ENCODE data around the gene HK1. TPM values are rescaled to one million over a fixed set of nuclear protein-coding genes. Genes with fewer than 3 reads are reported as not detected.
"Not testable (repeated sequence)": the region's sequence is repeated elsewhere in the genome, so short reads cannot be mapped to it uniquely, and the experiment has no call there.

HK1 gene
- total RNA-seq, 1 donor from 2014 or later = 65.6 TPM

DNA sequence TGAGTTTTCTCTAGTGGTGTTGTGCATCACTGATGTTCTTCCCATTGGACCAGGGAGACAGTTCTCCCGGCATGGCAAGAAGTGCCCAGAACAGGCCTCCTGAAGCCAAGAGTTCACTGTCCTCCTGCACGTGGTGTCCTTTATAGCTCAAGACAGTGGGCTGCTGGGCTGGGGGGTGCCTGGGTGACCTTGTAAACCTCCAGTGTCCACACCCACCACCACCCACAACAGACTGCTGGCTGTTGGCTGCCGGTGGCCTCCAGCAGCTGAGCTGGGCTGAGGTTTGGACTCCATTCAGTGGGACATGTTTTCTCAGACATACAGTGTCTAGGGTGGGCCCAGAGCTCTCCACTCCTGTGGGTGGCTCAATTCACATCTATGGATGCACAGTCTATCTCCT lies 42.2 kb downstream of the HK1 start:
- no peaks in the 10 kb centered on the region for H3K36me3 Mint-ChIP-seq
- no peak for DNase-seq (ENCODE audit: low spot score in 2 of 2, unreplicated experiment in 2 of 2)
- no peaks in the 10 kb centered on the region for H3K27me3 Mint-ChIP-seq (ENCODE audit: low read depth)
- no peaks in the 10 kb centered on the region for H3K9me3 Mint-ChIP-seq
- H3K27ac Mint-ChIP-seq = no peak overlapping the region
- peak overlapping the region; percentile 28 for H3K4me3 Mint-ChIP-seq
- peaks cover 35% of the 10 kb centered on the region for H3K4me1 Mint-ChIP-seq
- TF ChIP-seq, protein P1, sequence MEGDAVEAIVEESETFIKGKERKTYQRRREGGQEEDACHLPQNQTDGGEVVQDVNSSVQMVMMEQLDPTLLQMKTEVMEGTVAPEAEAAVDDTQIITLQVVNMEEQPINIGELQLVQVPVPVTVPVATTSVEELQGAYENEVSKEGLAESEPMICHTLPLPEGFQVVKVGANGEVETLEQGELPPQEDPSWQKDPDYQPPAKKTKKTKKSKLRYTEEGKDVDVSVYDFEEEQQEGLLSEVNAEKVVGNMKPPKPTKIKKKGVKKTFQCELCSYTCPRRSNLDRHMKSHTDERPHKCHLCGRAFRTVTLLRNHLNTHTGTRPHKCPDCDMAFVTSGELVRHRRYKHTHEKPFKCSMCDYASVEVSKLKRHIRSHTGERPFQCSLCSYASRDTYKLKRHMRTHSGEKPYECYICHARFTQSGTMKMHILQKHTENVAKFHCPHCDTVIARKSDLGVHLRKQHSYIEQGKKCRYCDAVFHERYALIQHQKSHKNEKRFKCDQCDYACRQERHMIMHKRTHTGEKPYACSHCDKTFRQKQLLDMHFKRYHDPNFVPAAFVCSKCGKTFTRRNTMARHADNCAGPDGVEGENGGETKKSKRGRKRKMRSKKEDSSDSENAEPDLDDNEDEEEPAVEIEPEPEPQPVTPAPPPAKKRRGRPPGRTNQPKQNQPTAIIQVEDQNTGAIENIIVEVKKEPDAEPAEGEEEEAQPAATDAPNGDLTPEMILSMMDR (IDR thresholded peaks at IDR 0.05; ENCODE audit: unreplicated experiment) = no peak

DNA sequence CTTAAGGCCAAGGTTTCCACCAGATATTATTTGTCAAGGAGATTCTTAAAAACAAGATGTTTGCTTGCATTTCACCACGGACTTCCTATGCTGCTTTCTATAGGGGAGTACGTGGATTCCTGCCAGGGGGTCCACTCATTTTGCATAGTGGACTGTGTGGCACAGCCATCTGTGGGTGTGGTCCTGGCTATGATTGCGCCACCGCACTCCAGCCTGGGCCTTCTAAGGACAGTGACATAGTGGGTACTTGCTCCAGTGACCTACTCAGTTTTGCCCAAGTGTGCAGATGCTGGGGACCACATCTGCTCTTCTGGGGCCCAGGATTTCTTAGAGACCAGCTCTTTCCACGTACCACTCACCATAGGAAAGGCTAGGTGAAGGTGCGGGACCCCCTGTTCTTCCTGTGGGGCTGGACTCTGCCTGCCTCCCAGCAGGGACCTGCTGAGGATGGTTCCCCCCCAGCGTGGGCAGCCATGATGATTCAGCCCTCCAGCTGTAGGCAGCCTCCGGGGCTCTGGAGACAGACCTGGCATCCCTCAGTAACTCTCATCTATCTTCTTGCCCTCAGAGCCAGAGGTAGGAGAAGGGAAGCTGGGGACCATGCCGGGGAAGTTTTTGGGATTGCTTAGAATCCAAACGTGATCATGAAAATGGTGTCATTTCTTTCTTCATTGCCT lies 42.9 kb downstream of the HK1 start:
- H3K4me1 Mint-ChIP-seq = peaks cover 35% of the 10 kb centered on the region
- no peaks in the 10 kb centered on the region for H3K36me3 Mint-ChIP-seq
- H3K27ac Mint-ChIP-seq = peak overlapping the region; percentile 30
- H3K9me3 Mint-ChIP-seq = no peaks in the 10 kb centered on the region
- DNase-seq (ENCODE audit: low spot score in 2 of 2, unreplicated experiment in 2 of 2) = no peak
- H3K4me3 Mint-ChIP-seq = peak overlapping the region; percentile 43
- H3K27me3 Mint-ChIP-seq (ENCODE audit: low read depth) = no peaks in the 10 kb centered on the region
- TF ChIP-seq, protein P1 (IDR thresholded peaks at IDR 0.05; ENCODE audit: unreplicated experiment) = no peak

DNA sequence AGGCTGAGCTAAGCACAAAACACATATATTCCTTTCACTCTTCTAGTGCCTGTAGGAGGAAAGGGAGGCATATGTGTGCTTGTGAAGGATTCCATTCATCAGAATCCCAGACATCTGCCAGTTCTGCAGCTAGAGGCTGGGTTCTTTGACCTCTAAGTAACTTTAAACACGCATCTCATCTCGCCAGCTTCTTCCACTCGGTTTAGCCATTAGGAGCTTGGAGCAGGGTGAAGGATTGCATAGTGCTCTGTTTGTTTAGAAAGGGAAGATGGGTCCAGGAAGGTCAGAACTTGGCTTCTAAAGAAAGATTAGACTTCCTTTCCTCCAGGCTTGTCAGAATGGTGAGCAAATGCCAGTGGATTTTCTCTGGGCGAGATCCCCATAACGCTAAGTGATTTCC lies 43.6 kb downstream of the HK1 start:
- Mint-ChIP-seq H3K4me3 (no peak overlapping the region), H3K27me3 (ENCODE audit: low read depth) (no peaks in the 10 kb centered on the region), H3K9me3 (no peaks in the 10 kb centered on the region), H3K4me1 (peaks cover 36% of the 10 kb centered on the region), H3K36me3 (no peaks in the 10 kb centered on the region), H3K27ac (peak overlapping the region; percentile 3)
- no peak for DNase-seq (ENCODE audit: low spot score in 2 of 2, unreplicated experiment in 2 of 2)
- TF ChIP-seq, protein P1 (IDR thresholded peaks at IDR 0.05; ENCODE audit: unreplicated experiment) = no peak

DNA sequence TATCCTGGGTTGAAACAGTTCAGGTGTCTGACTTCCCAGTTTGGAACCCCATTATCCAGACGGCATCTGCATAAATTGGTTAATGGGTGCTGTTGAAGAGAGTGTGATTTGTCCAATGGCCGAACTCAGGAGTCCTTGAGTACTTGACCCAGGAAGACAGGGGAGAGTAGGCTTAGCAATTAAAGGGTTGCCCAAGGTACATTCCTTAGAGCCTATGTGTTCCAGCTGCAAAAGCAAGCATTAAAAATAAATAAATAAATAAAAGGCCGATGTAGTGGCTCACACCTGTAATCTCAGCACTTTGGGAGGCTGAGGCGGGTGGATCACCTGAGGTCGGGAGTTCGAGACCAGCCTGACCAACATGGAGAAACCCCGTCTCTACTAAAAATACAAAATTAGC lies 44.0 kb downstream of the HK1 start:
- not testable (repeated sequence) for H3K27ac Mint-ChIP-seq; DNase-seq (ENCODE audit: low spot score in 2 of 2, unreplicated experiment in 2 of 2); H3K4me3 Mint-ChIP-seq; H3K36me3 Mint-ChIP-seq; H3K27me3 Mint-ChIP-seq (ENCODE audit: low read depth); H3K9me3 Mint-ChIP-seq
- H3K4me1 Mint-ChIP-seq = peaks cover 37% of the 10 kb centered on the region

DNA sequence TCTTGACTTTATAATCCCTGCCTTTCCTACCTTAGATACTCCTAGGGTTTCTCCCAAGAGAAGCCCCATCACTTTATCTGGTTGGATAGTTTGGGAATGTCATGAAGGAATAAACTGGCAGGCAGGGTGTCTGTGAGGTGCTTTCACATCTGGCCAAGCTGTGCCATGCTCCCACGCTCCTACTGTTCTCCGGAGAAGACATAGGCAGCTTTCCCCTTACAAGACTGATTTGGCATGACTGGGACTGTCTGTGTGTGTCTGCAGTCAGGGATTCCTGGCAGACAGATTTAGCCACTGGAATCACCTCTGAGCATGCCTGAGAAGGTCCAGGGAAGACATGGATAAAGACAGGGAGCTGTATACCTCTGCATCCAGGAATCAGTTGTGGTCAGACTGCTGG lies 45.3 kb downstream of the HK1 start:
- peak overlapping the region; percentile 4 for H3K27ac Mint-ChIP-seq
- TF ChIP-seq, protein P1 (IDR thresholded peaks at IDR 0.05; ENCODE audit: unreplicated experiment) = no peak
- DNase-seq (ENCODE audit: low spot score in 2 of 2, unreplicated experiment in 2 of 2) = no peak
- H3K27me3 Mint-ChIP-seq (ENCODE audit: low read depth) = no peaks in the 10 kb centered on the region
- peaks cover 41% of the 10 kb centered on the region for H3K4me1 Mint-ChIP-seq
- no peaks in the 10 kb centered on the region for H3K9me3 Mint-ChIP-seq
- H3K36me3 Mint-ChIP-seq = no peaks in the 10 kb centered on the region
- H3K4me3 Mint-ChIP-seq = no peak overlapping the region

DNA sequence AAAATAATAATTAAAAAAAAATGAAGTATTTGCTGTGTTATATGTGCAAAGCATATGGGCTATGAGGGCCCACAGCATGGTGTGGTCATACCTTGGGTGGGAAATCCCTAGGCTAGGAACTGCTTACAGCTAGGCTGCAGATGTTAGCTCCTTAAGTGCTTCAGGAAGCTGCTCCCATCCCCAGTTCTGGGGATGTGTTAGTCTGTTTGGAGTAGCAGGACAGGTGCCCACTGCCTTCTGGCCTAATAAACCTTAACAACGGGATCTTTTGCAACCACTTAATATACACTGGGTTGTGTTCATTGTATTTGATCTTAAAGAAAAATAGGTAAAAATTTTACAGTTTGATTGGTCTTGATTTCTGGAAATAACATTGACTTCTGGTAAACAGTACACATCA lies 46.3 kb downstream of the HK1 start:
- H3K27ac Mint-ChIP-seq = no peak overlapping the region
- H3K4me1 Mint-ChIP-seq = peaks cover 38% of the 10 kb centered on the region
- H3K27me3 Mint-ChIP-seq (ENCODE audit: low read depth) = no peaks in the 10 kb centered on the region

DNA sequence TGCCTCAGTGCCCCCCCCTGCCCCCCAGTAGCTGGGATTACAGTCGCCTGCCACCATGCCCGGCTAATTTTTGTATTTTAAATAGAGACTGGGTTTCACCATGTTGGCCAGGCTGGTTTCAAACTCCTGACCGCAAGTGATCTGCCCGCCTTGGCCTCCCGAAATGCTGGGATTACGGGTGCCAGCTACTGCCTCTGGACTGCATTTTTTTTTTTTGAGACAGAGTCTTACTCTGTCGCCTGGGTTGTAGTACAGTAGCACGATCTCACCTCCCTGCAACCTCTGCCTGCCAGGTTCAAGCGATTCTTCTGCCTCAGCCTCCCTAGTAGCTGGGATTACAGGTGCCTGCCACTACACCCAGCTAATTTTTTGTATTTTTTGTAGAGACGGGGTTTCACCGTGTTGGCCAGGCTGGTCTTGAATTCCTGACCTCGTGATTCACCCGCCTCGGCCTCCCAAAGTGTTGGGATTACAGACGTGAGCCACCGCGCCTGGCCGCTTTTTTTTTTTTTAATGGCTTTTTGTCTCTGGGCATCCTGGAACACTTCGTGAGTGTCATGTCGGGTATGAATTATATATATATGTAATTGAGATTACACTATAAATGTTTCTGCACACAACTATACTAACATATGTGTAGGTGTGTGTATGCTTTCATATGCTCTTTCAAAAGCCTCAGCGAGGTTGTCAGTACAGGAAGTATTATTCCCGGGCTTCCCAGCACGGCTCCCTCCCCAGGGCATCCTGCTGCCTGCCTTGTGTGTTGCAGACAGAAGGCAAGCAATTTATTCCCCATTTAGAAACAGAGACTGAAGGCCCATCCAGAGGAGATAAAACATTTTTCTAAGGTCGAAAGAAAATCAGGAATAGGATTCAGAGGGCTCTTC lies 47.6 kb downstream of the HK1 start:
- H3K4me3 Mint-ChIP-seq; H3K9me3 Mint-ChIP-seq; DNase-seq (ENCODE audit: low spot score in 2 of 2, unreplicated experiment in 2 of 2); H3K27me3 Mint-ChIP-seq (ENCODE audit: low read depth); H3K36me3 Mint-ChIP-seq: not testable (repeated sequence)
- Mint-ChIP-seq H3K27ac (peak overlapping the region; percentile 91), H3K4me1 (peaks cover 41% of the 10 kb centered on the region)

More for the DNA sequence above, 46.3 kb downstream of the HK1 start:
- TF ChIP-seq, protein P1 (IDR thresholded peaks at IDR 0.05; ENCODE audit: unreplicated experiment) = no peak
- Mint-ChIP-seq H3K9me3 (no peaks in the 10 kb centered on the region), H3K36me3 (no peaks in the 10 kb centered on the region), H3K4me3 (no peak overlapping the region)
- DNase-seq (ENCODE audit: low spot score in 2 of 2, unreplicated experiment in 2 of 2) = no peak
